Endothelial cell of umbilical vein (primary cell): ENCODE measurements around the gene TBC1D9. TPM values are rescaled to one million over a fixed set of nuclear protein-coding genes. Genes with fewer than 3 reads are reported as not detected.

Experiments
- BruUV-seq: library from RNA; stranded (reverse); fragments of 400-500 nt; replicated peaks from 2 replicates; lab custom pipeline; 2021; lab: Mats Ljungman, UMichigan
- CTCF ChIA-PET: fragments of 300-600, 350-600 bp; sonication (Branson Sonifier 250); formaldehyde crosslinking; loops from one replicate; lab custom pipeline; 2021; ENCODE audit warnings: antibody characterized with exemption, inconsistent platforms; lab: Charles Lee
- POLR2A ChIA-PET: fragments of 300-600, 350-600 bp; sonication (Branson Sonifier 250); formaldehyde crosslinking; loops from one replicate; lab custom pipeline; 2021; ENCODE audit warnings: antibody characterized with exemption, inconsistent platforms; lab: Charles Lee
- DNase-seq: peaks from one replicate; pipeline ENCODE4 v3.0.0-alpha.2; 2011; ENCODE audit warnings: low read depth, low spot score
- FAIRE-seq: peaks from 2 replicates; lab custom pipeline; 2011; peaks lifted over from hg19 to GRCh38; lab: Jason Lieb, UNC
- H2AFZ ChIP-seq: 2 replicates; pipeline ENCODE4 v1.6.0; 2012; ENCODE audit warnings: low read depth, low read length, control low read depth, inconsistent platforms
- H3K27ac ChIP-seq: 2 replicates; pipeline ENCODE4 v1.5.1; 2011; ENCODE audit warnings: low read depth, mild to moderate bottlenecking, control low read depth, low read length, moderate library complexity; ENCODE audit not compliant: insufficient read depth
- H3K27me3 ChIP-seq, 2 experiments: 2 replicates each; pipeline versions ENCODE4 v1.6.0 to v1.6.1; 2011; ENCODE audit warnings: low read length in 2 of 2, mixed read lengths in 1 of 2; ENCODE audit not compliant: control insufficient read depth in 2 of 2, insufficient read depth in 2 of 2
- H3K36me3 ChIP-seq, 2 experiments: 2 replicates in 1 of 2; 3 replicates in 1 of 2; pipeline ENCODE4 v1.5.1; 2011; ENCODE audit warnings: low read length in 2 of 2, mild to moderate bottlenecking in 1 of 2, moderate library complexity in 1 of 2; ENCODE audit not compliant: control insufficient read depth in 2 of 2, insufficient read depth in 2 of 2; ENCODE audit errors: extremely low read depth in 1 of 2
- H3K4me1 ChIP-seq: 3 replicates; pipeline ENCODE4 v1.5.1; 2011; ENCODE audit warnings: mild to moderate bottlenecking, low read length; ENCODE audit not compliant: control insufficient read depth, insufficient read depth; ENCODE audit errors: extremely low read depth
- H3K4me2 ChIP-seq: 2 replicates; pipeline ENCODE4 v1.6.1; 2011; ENCODE audit warnings: low read length, control low read depth, mixed read lengths; ENCODE audit not compliant: insufficient read depth
- H3K4me3 ChIP-seq, 3 experiments: fragments of 200-600 bp in 1 of 3; sonication (generic), shearing (Covaris generic) in 1 of 3; replicated peaks in 1 of 3; 2 replicates each; pipeline ENCODE4 v1.5.1; 2011 to 2016; ENCODE audit warnings: control low read depth in 3 of 3, low read length in 3 of 3, mild to moderate bottlenecking in 2 of 3, inconsistent platforms in 1 of 3, low read depth in 1 of 3, moderate library complexity in 1 of 3; ENCODE audit not compliant: insufficient read depth in 1 of 3
- H3K79me2 ChIP-seq: 2 replicates; pipeline ENCODE4 v1.6.0; 2012; ENCODE audit warnings: low read length, inconsistent platforms; ENCODE audit not compliant: control insufficient read depth, insufficient read depth
- H3K9ac ChIP-seq: replicated peaks from 2 replicates; pipeline ENCODE3; 2011; ENCODE audit warnings: low read length, control low read depth; ENCODE audit not compliant: insufficient read depth; ENCODE audit errors: extremely low read depth
- H3K9me1 ChIP-seq: replicated peaks from 3 replicates; pipeline ENCODE4 v1.6.0; 2011; ENCODE audit warnings: mild to moderate bottlenecking, low read length; ENCODE audit not compliant: control insufficient read depth, insufficient read depth; ENCODE audit errors: extremely low read depth
- H3K9me3 ChIP-seq: replicated peaks from 2 replicates; pipeline ENCODE4 v1.5.1; 2012; ENCODE audit warnings: low read length, inconsistent platforms; ENCODE audit not compliant: control insufficient read depth, insufficient read depth
- H4K20me1 ChIP-seq: replicated peaks from 2 replicates; pipeline ENCODE3; 2011; ENCODE audit warnings: mild to moderate bottlenecking, low read length; ENCODE audit not compliant: control insufficient read depth, insufficient read depth; ENCODE audit errors: extremely low read depth
- CTCF ChIP-seq, 2 donors: IDR thresholded peaks; 1 replicate in 1 of 2; 2 replicates in 1 of 2; pipeline ENCODE4 v1.5.1; 2011; ENCODE audit warnings: low read length in 2 of 2, mild to moderate bottlenecking in 2 of 2, moderate library complexity in 2 of 2, control low read depth in 1 of 2, inconsistent platforms in 1 of 2, low read depth in 1 of 2; ENCODE audit not compliant: insufficient read depth in 1 of 2; ENCODE audit errors: extremely low read depth in 1 of 2
- EZH2 ChIP-seq: IDR thresholded peaks from 2 replicates; pipeline ENCODE4 v1.6.1; 2012; ENCODE audit warnings: borderline replicate concordance, low read depth, mild to moderate bottlenecking, moderate library complexity, low read length, inconsistent platforms; ENCODE audit not compliant: severe bottlenecking
- FOS ChIP-seq: IDR thresholded peaks from 2 replicates; pipeline ENCODE4 v1.6.1; 2011; ENCODE audit warnings: mild to moderate bottlenecking, low read length, moderate library complexity, borderline replicate concordance; ENCODE audit not compliant: insufficient read depth
- GATA2 ChIP-seq: IDR thresholded peaks from 2 replicates; pipeline ENCODE4 v1.7.0; 2011; ENCODE audit warnings: low read depth, mild to moderate bottlenecking, moderate library complexity, mixed read lengths, low read length; ENCODE audit not compliant: insufficient read length, insufficient read depth
- JUN ChIP-seq: IDR thresholded peaks from 2 replicates; pipeline ENCODE4 v1.6.1; 2011; ENCODE audit warnings: borderline replicate concordance, low read depth; ENCODE audit not compliant: insufficient read length, insufficient read depth
- MAX ChIP-seq: IDR thresholded peaks from 2 replicates; pipeline ENCODE4 v1.6.1; 2011; ENCODE audit not compliant: insufficient read depth, insufficient read length
- MYC ChIP-seq: IDR thresholded peaks from one replicate; pipeline ENCODE4 v1.6.1; 2011; ENCODE audit warnings: mild to moderate bottlenecking, low read depth, low read length
- POLR2A ChIP-seq: IDR thresholded peaks from 2 replicates; pipeline ENCODE4 v1.6.1; 2012; ENCODE audit warnings: low read depth, mild to moderate bottlenecking, control low read depth, low read length
- POLR2AphosphoS5 ChIP-seq: IDR thresholded peaks from 2 replicates; pipeline ENCODE4 v1.6.1; 2012; ENCODE audit warnings: low read depth, mild to moderate bottlenecking, control low read depth, low read length, moderate library complexity; ENCODE audit not compliant: insufficient read depth
- dilution Hi-C: fragments of 300-500 bp; cut with MboI; formaldehyde crosslinking; loops from one replicate; pipeline ENCODE4 v1.15.0; 2019; ENCODE audit warnings: low sequenced_read_pairs; ENCODE audit not compliant: extremely low pct_ligation_motif_present
- intact Hi-C: fragments of 100-400 bp; cut with micrococcal nuclease; formaldehyde crosslinking; loops from one replicate; pipeline ENCODE4 v1.10.0; 2022
- polyA plus RNA-seq, 4 experiments: library from polyadenylated mRNA; depleted of rRNA in 3 of 4; stranded (reverse) in 3 of 4; unstranded in 1 of 4; fragments of >200 nt; gene quantifications; 2 replicates each; pipeline versions ENCODE4 v1.2.1 to v1.2.3, GENCODE V29; 2011 to 2012; ENCODE audit warnings: missing spikeins in 1 of 4
- total RNA-seq: library from RNA; stranded (reverse); gene quantifications from 2 replicates; pipeline ENCODE4 v1.2.3, GENCODE V29; 2021

TBC1D9 gene
- total and polyA plus RNA-seq, 2 donors (not counting 3 experiments of a cell fraction or from before 2014, with no cell fraction given), result 21.7 to 45.3 TPM

GRCh38 chr4:140707325-140707724 is 48.9 kb downstream of the TBC1D9 start:
- H3K79me2 ChIP-seq, result peaks cover 16% of the 10 kb centered on the region
- DNase-seq, result no peak
- peaks cover 26% of the 10 kb centered on the region for H3K4me1 ChIP-seq
- dilution Hi-C loops, result no loop called here
- ChIA-PET CTCF (no interaction called here), POLR2A (no interaction called here)
- H3K4me2 ChIP-seq, result no peak overlapping the region
- H4K20me1 ChIP-seq, result peaks cover 3% of the 10 kb centered on the region
- no peak for FAIRE-seq
- no peak overlapping the region for H3K9ac ChIP-seq
- no peak overlapping the region for H3K4me3 ChIP-seq
- H3K27me3 ChIP-seq, result no peaks in the 10 kb centered on the region
- intact Hi-C loops, result no loop called here
- H2AFZ ChIP-seq, result no peak overlapping the region
- no peaks in the 10 kb centered on the region for H3K9me1 ChIP-seq
- no peak for TF ChIP-seq CTCF (IDR thresholded peaks at IDR 0.05; ENCODE audit: extremely low read depth in 1 of 2, insufficient read depth in 1 of 2, low read depth in 1 of 2, low read length in 2 of 2)
- TF ChIP-seq FOS, result no peak
- no peak for TF ChIP-seq POLR2A
- no peak for TF ChIP-seq POLR2AphosphoS5
- no peak for TF ChIP-seq JUN
- TF ChIP-seq GATA2, result no peak
- TF ChIP-seq MAX, result no peak
- no peak for TF ChIP-seq EZH2
- TF ChIP-seq MYC, result no peak
- H3K36me3 ChIP-seq, result no peaks in the 10 kb centered on the region
- BruUV-seq, result no TSS peak
- no peak overlapping the region for H3K27ac ChIP-seq
- no peaks in the 10 kb centered on the region for H3K9me3 ChIP-seq
